Fibroblast of lung (primary cell): Measurements from ENCODE around the gene NFE2L1. TPM values are rescaled to one million over a fixed set of nuclear protein-coding genes. Genes with fewer than 3 reads are reported as not detected.

Source experiments
- DNase-seq, 2 donors: peaks; one replicate each; pipeline versions ENCODE4 v3.0.0 to v3.0.0-alpha.2; 2010; ENCODE audit warnings: low read depth in 2 of 2
- H2AFZ ChIP-seq: 2 replicates; pipeline ENCODE4 v1.5.1; 2012; ENCODE audit warnings: low read length, control low read depth, inconsistent platforms
- H3K27ac ChIP-seq: 2 replicates; pipeline ENCODE4 v1.5.1; 2011; ENCODE audit warnings: low read length, control low read depth; ENCODE audit not compliant: insufficient read depth
- H3K27me3 ChIP-seq: 2 replicates; pipeline ENCODE4 v1.5.1; 2011; ENCODE audit warnings: mild to moderate bottlenecking, low read length; ENCODE audit not compliant: control insufficient read depth, insufficient read depth
- H3K36me3 ChIP-seq: 2 replicates; pipeline ENCODE4 v1.5.1; 2011; ENCODE audit warnings: low read length; ENCODE audit not compliant: control insufficient read depth, insufficient read depth
- H3K4me1 ChIP-seq: 2 replicates; pipeline ENCODE4 v1.5.1; 2011; ENCODE audit warnings: low read length; ENCODE audit not compliant: control insufficient read depth, insufficient read depth; ENCODE audit errors: extremely low read depth
- H3K4me2 ChIP-seq: 2 replicates; pipeline ENCODE4 v1.5.1; 2011; ENCODE audit warnings: low read length, control low read depth; ENCODE audit not compliant: insufficient read depth; ENCODE audit errors: extremely low read depth
- H3K4me3 ChIP-seq, 4 experiments: fragments of 200-600 bp in 1 of 4; sonication (generic) in 1 of 4; replicated peaks in 1 of 4; 2 replicates each; pipeline ENCODE4 v1.5.1; 2011 to 2016; ENCODE audit warnings: low read length in 4 of 4, low read depth in 3 of 4, mild to moderate bottlenecking in 3 of 4, control low read depth in 2 of 4, inconsistent platforms in 1 of 4, mixed read lengths in 1 of 4; ENCODE audit not compliant: insufficient read depth in 1 of 4; ENCODE audit errors: control extremely low read depth in 1 of 4
- H3K79me2 ChIP-seq: 2 replicates; pipeline ENCODE4 v1.5.1; 2012; ENCODE audit warnings: mild to moderate bottlenecking, low read length, inconsistent platforms; ENCODE audit not compliant: control insufficient read depth, insufficient read depth
- H3K9ac ChIP-seq: 2 replicates; pipeline ENCODE4 v1.5.1; 2011; ENCODE audit warnings: mild to moderate bottlenecking, low read length, control low read depth; ENCODE audit not compliant: insufficient read depth
- H3K9me3 ChIP-seq: 2 replicates; pipeline ENCODE4 v1.5.1; 2012; ENCODE audit warnings: low read depth, low read length; ENCODE audit not compliant: control insufficient read depth, insufficient read depth
- H4K20me1 ChIP-seq: 2 replicates; pipeline ENCODE4 v1.5.1; 2011; ENCODE audit warnings: low read length; ENCODE audit not compliant: control insufficient read depth, insufficient read depth; ENCODE audit errors: extremely low read depth
- EZH2 ChIP-seq: IDR thresholded peaks from 2 replicates; pipeline ENCODE4 v1.5.1; 2012; ENCODE audit warnings: low read length, control low read depth, mild to moderate bottlenecking; ENCODE audit errors: missing control alignments
- polyA plus RNA-seq, 2 donors: library from polyadenylated mRNA; depleted of rRNA in 1 of 2; stranded (reverse) in 1 of 2; unstranded in 1 of 2; fragments of >200 nt; gene quantifications; 2 replicates each; pipeline ENCODE4 v1.2.1, GENCODE V29; 2011 to 2012; ENCODE audit warnings: missing spikeins in 1 of 2
- total RNA-seq: library from RNA; depleted of rRNA; stranded (reverse); fragments of >200 nt; gene quantifications from 2 replicates; pipeline ENCODE4 v1.2.1, GENCODE V29; 2014
- TF ChIP-seq, protein P1 (sequence below), 2 donors: IDR thresholded peaks in 1 of 2; conservative IDR thresholded peaks in 1 of 2; 1 replicate in 1 of 2; 2 replicates in 1 of 2; pipeline ENCODE4 v1.5.1; 2011 to 2012; ENCODE audit warnings: low read length in 2 of 2, control low read depth in 1 of 2, inconsistent platforms in 1 of 2, low read depth in 1 of 2, mild to moderate bottlenecking in 1 of 2

Gene NFE2L1
- total and polyA plus RNA-seq, 2 donors (not counting 1 experiment from before 2014, with no cell fraction given): 162 to 200 TPM

DNA sequence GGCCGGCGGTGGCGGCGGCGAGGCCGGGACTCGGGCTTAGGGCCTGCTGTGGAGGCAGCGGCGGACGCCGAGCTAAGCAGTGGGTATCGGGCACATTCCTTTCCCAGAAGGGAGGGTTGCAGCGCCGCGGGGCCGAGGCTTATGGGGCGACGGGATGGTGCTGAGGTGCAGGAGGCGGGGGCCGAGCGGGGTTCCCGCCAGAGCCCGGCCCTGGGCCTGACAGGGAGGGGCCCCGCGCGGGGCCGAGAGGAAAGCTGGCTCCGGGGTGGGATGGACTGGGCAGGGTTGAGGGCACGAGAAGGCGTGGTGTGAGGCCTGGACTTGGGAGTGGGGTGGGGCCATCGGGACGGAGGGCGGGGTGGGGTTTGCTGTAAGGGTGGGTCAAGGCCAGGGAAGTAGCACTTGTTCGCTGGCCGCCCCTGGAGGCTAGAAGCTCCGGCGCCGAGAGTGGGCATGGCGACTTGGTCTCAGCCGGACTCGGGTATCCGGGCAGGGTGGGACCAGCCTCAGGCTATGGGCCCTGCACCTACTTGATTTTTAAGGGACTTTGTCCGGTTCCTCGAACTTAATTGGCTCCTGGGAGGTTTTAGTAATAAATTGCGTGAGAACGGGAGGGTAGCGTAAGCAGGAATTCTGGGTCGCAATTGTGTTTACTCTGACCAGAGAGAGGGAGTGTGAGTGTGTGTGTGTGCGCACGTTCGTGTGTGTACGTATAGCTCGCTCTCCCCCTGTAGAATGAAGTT lies 396 bp downstream of the NFE2L1 start:
- Histone ChIP-seq H3K9ac (peak overlapping the region; percentile 83), H3K36me3 (peaks cover 3% of the 10 kb centered on the region), H3K4me3 (peak overlapping the region; percentile 68 to 98 (median 84)), H3K9me3 (no peaks in the 10 kb centered on the region), H3K79me2 (peaks cover 29% of the 10 kb centered on the region), H3K27ac (peak overlapping the region; percentile 79), H3K27me3 (no peaks in the 10 kb centered on the region), H3K4me1 (peaks cover 26% of the 10 kb centered on the region), H4K20me1 (no peaks in the 10 kb centered on the region), H3K4me2 (peak overlapping the region; percentile 84), H2AFZ (peak overlapping the region; percentile 34)
- peak; percentile 90 to 96 for DNase-seq
- TF ChIP-seq EZH2: no peak
- TF ChIP-seq, protein P1, sequence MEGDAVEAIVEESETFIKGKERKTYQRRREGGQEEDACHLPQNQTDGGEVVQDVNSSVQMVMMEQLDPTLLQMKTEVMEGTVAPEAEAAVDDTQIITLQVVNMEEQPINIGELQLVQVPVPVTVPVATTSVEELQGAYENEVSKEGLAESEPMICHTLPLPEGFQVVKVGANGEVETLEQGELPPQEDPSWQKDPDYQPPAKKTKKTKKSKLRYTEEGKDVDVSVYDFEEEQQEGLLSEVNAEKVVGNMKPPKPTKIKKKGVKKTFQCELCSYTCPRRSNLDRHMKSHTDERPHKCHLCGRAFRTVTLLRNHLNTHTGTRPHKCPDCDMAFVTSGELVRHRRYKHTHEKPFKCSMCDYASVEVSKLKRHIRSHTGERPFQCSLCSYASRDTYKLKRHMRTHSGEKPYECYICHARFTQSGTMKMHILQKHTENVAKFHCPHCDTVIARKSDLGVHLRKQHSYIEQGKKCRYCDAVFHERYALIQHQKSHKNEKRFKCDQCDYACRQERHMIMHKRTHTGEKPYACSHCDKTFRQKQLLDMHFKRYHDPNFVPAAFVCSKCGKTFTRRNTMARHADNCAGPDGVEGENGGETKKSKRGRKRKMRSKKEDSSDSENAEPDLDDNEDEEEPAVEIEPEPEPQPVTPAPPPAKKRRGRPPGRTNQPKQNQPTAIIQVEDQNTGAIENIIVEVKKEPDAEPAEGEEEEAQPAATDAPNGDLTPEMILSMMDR (conservative IDR thresholded peaks at IDR 0.05 in 1 of 2, IDR thresholded peaks at IDR 0.05 in 1 of 2; ENCODE audit: low read depth in 1 of 2, low read length in 2 of 2): no peak

DNA sequence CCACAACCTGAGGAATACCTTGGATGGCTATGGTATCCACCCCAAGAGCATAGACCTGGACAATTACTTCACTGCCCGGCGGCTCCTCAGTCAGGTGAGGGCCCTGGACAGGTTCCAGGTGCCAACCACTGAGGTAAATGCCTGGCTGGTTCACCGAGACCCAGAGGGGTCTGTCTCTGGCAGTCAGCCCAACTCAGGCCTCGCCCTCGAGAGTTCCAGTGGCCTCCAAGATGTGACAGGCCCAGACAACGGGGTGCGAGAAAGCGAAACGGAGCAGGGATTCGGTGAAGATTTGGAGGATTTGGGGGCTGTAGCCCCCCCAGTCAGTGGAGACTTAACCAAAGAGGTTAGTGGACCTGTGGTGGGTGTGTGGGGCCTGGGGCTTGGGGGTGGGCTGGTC lies 3.1 kb downstream of the NFE2L1 start:
- DNase-seq: no peak
- H3K4me2 ChIP-seq: peak overlapping the region; percentile 67
- H3K79me2 ChIP-seq: peaks cover 44% of the 10 kb centered on the region
- H4K20me1 ChIP-seq: no peaks in the 10 kb centered on the region
- H3K9me3 ChIP-seq: no peaks in the 10 kb centered on the region
- H3K4me1 ChIP-seq: peaks cover 34% of the 10 kb centered on the region
- H3K36me3 ChIP-seq: peaks cover 4% of the 10 kb centered on the region
- no peak overlapping the region for H3K9ac ChIP-seq
- TF ChIP-seq, protein P1 (conservative IDR thresholded peaks at IDR 0.05 in 1 of 2, IDR thresholded peaks at IDR 0.05 in 1 of 2; ENCODE audit: low read depth in 1 of 2, low read length in 2 of 2): no peak
- TF ChIP-seq EZH2: no peak
- peak overlapping the region; percentile 49 for H3K27ac ChIP-seq
- H2AFZ ChIP-seq: no peak overlapping the region
- no peaks in the 10 kb centered on the region for H3K27me3 ChIP-seq
- peak overlapping the region in 2 of 4 experiments; percentile 69 to 93 for H3K4me3 ChIP-seq

DNA sequence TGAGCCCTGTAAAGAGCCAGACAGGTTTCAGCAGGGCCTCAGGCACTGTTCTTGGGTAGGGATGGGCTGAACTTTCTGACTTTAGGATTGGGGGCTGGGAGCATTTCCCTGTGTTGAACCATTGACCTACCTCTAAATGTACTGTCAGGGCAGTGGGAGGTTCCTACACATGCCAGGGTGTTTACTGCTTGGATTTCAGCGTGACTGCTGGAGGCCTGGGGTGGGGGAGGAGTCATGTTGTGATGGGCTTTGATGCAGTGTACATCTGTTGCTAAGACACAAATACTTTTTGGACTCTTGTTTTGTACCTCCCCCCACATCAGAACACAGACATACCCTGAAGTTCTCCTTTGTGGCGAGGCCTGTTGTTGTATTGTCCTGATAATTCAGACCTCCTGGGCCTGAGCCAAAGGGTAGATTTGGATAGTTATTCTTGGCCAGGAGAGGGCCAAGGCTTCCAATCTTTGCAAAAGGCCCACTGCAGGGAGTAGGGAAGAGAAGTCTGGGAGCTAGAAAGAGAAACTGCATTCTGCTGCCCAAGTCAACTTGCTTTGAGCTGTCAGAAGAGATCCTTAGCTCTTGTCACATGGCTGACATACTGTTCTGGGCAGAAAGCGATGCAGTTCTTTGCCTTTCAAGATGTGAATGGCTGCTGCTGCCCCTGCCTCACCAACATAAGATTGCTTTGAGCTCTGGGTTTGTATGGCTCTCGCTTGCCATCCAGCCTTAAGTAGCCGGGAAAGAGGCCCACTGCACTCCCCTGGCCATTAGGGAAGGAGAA lies 3.7 kb downstream of the NFE2L1 start:
- Histone ChIP-seq H3K79me2 (peaks cover 44% of the 10 kb centered on the region), H3K4me1 (peaks cover 34% of the 10 kb centered on the region), H3K4me2 (peak overlapping the region; percentile 61), H3K36me3 (peaks cover 6% of the 10 kb centered on the region), H3K4me3 (peak overlapping the region in 2 of 4 experiments; percentile 69 to 93), H4K20me1 (no peaks in the 10 kb centered on the region), H3K9ac (peak overlapping the region; percentile 21), H3K27ac (peak overlapping the region; percentile 49), H3K9me3 (no peaks in the 10 kb centered on the region), H2AFZ (no peak overlapping the region), H3K27me3 (no peaks in the 10 kb centered on the region)
- TF ChIP-seq EZH2: no peak
- TF ChIP-seq, protein P1 (conservative IDR thresholded peaks at IDR 0.05 in 1 of 2, IDR thresholded peaks at IDR 0.05 in 1 of 2; ENCODE audit: low read depth in 1 of 2, low read length in 2 of 2): peak; percentile 10 to 20
- peak; percentile 85 to 86 for DNase-seq
